Activated CD8-positive, alpha-beta memory T cell treated with anti-CD3 and anti-CD28 coated beads for 1 hour (primary cell): ENCODE results near the gene NKAIN2.
"Not testable (repeated sequence)": the region's sequence is repeated elsewhere in the genome, so short reads cannot be mapped to it uniquely, and the experiment has no call there.

Source experiments
- DNase-seq, 2 donors: peaks; one replicate each; pipeline ENCODE4 v3.0.0-alpha.2; 2020; ENCODE audit warnings: low read depth in 1 of 2; ENCODE audit errors: extremely low read depth in 1 of 2

The NKAIN2 gene

DNA sequence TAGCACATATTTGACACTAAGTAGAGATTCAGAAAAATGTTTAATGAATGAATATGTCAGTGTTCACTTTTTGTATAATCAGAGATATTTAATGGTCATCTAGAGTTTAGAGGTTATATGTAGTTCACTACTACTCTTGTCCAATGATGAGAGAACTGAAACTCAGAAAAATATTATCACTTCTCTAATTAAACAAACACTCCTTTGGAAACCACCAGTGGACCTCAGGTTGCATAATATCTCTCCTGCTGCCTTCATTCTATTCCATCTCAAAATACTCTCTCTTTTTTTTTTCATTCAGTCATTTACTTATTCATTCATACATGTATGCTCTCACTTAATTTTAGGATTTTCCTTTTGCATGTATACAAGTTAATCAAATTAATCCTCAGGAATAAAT is 735.4 kb downstream of the NKAIN2 start:
- DNase-seq, result no peak

DNA sequence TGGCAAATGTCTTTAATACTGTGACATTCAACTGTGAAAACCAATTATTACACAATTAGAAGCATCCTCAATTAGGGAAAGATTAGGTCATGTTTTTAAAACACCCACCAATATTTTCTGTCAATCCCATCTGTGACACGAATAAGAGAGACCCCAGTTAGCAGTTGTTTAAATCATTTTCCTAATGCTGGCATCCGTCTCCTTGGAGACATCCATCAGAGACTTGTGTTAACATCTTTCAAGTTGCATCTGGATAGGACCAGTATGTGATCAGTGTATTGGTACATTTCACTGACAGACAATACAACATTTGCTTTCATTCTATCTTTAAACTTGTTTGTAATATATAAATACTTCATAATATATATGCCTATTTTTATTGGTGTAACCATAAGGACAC is 737.9 kb downstream of the NKAIN2 start:
- DNase-seq, result no peak

DNA sequence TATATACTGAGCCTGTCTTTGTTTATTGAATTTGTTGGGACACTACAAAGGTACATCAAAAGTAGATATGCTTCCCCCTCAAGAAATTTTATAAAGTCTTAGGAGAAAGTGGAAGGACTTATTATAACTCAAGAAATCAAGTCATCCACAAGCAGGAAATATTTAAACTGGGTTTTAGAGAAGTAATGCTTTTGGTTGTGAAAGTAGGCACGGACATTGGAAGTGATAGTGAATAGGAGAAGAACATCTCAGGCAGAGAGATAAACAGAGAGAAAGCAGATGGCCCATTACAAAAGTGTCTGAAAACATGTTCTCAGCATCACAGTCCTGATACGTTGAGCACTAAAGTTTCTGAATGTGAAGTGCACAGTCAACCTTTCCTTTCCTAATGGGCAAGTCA is 742.9 kb downstream of the NKAIN2 start:
- no peak for DNase-seq

DNA sequence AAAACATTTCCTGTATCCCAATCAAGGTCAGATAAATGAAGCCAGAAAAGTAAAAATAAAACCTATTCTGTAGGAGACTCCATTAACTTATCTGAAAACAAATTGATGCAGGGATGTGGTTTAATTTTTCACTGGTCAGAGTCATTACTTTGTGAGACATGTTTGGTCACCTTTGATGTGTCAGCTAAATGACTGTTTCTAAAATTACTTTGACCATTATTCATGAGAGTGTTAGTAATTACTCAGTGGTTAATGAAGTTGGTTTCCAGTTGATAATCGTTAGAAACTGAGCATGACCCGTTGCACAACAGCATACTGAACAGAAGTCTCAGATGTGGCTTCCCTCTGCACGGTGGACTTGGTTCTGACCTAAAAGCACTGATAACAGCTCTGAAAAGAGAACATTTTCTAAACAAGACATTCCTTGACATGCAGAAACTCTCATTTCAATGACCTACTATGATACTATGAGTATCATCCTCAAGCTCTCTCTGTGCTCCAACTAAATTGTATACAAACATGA is 748.1 kb downstream of the NKAIN2 start:
- no peak for DNase-seq

DNA sequence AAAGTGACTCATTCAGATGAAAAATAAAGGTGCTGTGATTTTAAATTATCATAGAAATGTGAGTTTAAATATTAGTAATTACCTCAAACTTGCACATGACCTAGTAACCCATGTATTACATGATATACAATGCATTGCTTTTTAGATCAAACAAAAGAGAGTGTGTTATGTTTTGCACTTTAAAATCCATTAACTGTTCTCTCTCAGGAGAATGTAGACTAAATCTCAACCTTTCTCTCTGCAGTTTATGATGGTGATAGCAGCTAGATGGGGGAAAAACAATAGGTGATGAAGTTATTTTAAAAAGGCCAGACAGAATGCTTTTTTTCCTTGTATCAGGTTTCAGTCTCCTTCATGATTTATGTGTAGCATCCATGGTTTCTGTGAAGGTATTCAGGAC is 754.2 kb downstream of the NKAIN2 start:
- DNase-seq, result no peak

DNA sequence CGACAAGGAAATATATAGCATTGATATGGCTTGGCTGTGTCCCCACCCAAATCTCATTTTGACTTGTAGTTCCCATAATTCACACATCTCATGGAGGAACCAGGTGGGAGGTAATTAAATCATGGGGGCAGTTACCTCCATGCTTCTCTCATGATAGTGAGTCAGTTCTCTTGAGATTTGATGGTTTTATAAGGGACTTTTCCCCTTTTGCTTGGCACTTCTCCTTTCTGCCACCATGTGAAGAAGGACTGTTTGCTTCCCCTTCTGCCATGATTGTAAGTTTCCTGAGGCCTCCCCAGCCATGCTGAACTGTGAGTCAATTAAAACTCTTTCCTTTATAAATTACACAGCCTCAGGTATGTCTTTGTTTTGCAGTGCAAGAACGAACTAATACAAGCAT is 756.4 kb downstream of the NKAIN2 start:
- not testable (repeated sequence) for DNase-seq

DNA sequence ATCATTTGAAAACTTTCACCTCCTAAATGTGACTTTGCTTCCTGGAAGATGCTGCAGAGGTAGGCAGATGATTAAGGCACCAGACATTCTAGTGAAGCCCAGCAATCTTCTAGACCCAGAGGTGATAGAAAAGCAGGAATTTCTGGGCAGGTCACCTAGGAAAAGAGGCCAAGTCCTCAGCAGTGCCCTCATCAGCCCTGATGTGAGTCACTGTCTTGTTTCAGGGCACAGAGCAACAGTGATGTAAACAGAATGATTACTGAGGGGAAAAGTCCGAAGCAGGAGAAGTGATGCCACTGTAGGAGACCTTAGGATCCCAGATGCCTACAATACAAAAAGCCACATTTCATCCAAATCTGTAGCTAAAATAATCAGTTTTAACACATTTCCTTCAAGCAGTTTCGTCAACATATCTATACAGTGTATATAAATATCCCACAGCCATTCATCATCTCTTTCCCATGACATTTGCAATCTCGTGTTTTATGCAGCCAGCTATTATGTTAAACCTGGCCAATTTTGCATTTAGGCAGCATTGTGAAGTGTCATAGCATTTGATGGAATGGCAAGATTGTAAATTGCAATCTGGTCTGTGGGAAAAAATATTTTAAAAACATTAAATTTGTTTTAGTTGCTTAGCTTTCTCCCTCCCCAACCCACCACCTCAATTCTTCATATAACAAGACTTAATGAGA is 757.4 kb downstream of the NKAIN2 start:
- no peak for DNase-seq

DNA sequence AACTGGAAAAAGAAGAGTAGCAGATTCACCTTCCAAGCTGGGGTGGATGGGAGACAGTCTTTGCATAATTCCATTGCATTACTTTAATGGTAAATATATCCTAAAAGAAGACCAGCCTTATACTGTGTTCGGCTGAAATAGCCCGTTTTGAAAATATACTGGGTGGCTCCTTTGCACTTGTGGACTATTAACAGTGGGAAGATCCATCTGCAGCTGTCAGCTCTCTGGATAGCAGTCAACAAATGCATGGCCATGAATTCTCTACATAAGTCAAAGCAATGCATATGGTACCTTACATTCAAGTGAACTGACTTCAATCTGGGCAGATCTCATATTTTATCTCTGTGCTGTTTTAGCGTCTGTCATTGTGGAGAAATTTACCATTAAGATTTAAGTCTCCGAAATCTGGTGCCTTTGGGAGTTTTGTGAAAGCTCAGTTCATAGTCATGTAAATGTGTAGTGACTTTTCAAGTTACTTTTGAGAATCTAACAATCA is 758.0 kb downstream of the NKAIN2 start:
- DNase-seq, result no peak

DNA sequence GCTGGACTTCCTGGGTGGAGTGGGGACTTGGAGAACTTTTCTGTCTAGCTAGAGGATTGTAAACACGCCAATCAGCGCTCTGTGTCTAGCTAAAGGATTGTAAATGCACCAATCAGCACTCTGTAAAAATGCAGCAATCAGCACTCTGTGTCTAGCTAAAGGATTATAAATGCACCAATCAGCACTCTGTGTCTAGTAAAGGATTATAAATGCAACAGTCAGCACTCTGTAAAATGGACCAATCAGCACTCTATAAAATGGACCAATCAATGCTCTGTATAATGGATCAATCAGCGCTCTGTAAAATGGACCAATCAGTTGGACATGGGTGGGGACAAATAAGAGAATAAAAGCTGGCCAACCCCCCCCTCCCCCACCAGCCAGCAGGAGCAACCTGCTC is 760.5 kb downstream of the NKAIN2 start:
- not testable (repeated sequence) for DNase-seq

DNA sequence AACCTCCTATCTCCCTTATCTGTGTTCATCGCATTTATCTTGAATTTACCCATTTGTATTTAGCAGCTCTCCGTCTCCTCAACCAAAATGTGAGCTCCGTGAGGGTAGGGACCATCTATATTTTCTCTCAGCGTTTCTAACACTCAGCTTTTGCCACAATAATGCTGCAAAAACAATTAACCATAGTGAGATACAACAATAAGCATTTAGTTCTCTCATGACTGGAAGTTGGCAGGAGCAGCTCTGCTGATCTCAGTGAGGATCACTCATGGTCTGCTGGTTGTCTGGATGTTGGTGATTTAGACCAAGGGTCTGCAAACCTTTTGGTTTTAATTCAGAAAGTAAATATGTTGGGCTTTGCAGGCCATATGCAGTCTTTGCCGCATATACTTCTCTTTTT is 763.7 kb downstream of the NKAIN2 start:
- DNase-seq, result no peak

DNA sequence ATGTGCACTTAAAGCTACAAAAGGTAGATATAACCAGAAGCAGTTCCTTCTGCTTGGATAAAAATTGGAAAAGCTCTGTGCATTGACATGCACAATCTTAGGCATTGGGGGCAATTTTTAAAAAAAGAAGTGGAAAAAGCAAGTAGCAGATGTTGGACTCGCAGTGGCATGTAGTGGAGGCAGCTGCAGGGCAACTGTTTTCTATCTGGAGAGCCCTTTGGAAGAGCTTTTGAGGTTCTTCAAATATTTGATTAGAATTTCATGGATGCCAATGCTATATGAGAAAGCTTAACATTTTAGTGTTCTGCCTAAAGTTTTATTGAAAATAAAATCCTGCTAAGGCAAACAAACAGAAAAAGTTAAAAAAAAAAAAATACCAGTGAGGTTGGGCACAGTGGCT is 770.3 kb downstream of the NKAIN2 start:
- no peak for DNase-seq

DNA sequence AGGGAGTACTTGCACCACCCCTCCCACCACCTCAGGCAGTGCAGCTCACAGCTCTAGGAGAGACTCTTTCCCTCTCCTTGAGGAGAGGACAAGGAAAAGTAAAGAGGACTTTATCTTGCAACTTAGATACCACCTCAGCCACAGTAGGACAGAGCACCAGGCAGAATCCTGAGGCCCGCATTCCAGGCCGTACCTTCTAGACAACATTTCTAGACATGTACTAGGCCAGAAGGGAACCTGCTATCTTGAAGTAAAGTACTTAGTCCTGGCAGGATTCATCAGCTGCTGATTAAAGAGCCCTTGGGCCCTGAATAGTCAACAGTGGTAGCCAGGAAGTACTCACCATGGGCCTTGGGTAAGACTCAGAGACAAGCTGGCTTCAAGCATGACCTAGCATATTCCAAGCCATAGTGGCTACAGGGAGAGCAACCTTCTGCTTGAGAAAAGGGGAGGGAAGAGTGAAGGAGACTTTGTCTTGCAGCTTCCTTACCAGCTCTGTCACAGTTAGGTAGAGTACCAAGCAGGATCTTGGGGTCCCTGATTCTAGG is 774.1 kb downstream of the NKAIN2 start:
- DNase-seq, result no peak

DNA sequence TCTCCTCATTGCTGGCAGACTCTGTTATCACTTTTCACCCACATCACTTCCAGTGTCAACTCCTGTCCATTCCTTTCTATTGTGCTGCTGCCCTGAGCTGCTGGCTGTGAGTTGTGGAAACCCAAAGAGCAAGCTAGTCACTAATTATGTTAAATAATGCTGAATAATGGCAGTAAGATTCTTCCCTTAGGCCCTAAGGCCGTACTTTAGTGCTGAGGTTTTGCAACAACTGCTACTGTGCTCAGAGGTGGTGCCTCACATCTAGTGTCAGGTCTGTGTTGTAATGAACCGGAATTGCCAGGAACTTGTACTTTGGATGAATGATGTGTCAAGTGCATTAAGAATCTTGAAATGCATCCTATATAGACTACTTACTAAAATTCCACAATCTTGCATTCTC is 786.3 kb downstream of the NKAIN2 start:
- DNase-seq, result no peak

DNA sequence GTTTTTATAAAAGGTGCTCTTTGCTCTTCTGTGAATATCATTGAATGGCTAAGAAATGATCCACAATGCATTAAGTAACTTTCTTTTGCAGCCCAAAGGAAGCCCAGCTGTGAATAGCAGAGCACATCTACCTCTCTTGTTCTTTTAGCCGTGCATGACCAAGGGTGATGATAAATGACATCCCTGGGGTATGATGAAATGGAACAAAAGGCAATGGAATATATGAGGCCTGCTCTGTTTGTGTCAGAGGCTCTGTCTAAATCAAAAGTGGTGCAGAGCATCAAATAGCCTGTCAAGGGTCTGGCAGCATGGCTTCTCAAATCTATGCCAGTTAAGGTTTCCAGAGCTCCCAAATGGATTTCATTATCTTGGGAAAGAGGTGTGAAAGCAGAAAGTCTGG is 796.0 kb downstream of the NKAIN2 start:
- no peak for DNase-seq

DNA sequence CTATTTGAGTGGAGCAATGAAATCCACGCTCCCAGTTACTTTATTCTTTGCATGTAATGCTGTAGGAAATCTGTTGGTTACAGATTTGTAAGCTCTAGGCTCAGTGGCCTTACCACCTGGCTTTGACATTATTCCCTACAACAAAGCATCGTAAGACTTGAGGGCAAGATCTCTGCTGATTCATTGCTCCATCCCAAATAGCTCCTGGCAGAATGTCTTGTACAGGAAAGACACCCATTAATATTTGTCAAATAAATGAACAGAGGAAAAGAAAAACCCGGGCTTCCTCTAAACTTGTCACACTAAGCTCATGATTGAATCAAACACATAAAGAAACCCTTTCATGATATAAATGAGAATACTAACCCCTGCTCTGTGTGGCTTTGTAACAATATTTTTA is 801.1 kb downstream of the NKAIN2 start:
- no peak for DNase-seq

DNA sequence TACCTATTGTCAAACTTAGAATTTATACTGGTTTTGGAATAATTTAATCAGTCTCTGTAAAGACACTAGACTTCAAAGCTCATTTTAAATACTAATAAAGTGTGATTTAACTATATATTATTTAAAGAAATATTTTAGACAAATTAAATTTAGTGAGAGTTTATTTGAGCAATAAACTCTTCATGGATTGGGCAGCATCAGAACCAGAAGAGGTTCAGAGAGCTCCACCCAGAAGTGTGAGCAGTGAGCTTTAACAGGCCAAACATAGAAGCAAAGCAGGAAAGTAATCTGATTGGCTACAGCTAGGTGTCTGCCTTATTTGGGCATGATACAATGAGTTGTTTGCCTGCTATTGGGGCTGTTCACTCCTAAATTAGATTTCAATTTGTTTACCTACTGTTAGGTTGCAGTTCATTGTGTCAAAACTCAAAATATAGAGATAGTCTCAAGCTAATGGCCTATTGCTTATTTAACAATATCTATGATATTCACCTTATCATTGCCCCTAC is 803.5 kb downstream of the NKAIN2 start:
- DNase-seq, result no peak

DNA sequence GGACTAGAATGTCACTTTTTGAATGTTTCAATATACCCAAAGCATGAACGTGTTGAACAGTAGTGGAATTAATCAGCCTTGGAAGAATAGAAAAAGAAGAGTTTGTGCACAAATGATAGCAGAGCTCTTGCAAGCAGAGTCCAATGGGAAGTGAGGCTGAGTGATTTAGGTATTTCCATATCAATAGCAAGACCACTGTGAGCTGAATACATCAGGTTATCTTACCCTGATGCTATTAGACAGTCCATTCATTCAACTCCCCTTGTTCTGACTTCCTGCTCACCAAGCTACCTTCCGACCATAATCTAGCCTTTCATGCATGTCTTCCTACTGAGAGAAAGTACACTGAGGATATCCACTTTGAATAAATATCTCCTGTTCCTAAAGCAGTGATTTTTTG is 809.4 kb downstream of the NKAIN2 start:
- no peak for DNase-seq

DNA sequence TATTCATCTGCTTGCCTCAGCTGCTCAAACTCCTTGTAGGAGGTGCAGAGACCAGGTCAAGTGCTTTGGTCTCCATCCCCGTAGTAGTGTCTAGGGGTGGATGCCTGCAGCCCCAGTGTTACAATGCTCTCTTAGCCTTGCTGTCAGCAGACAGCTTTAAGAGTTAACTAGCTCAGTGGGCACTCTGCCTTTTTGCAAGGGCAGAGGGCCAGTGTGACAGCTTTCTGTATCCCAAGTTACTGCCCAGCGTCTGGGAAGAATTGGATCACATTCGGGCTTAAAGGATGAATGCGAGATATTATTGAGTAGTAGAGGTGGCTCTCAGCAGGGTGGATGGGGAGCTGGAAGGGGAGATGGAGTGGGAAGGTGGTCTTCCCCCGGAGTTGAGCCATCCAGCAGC is 818.7 kb downstream of the NKAIN2 start:
- DNase-seq, result no peak

DNA sequence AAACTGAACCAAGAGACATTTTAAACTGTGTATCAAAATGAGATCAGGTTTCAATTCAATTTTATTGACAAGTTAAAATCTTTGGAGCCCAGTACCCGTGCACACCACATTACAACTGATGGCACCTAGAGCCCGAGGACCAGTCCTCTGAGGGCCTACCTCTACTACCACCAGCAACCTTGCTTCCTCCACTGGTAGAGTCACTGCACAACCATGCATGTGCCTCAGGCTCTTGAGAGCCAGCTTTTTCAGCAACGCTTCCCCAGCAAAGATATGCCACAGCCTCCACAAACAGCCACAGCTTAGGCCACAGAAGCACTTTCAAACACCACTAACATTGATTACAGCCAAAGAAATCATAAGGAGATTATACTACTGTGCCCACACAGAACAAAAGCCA is 830.0 kb downstream of the NKAIN2 start:
- DNase-seq, result no peak

DNA sequence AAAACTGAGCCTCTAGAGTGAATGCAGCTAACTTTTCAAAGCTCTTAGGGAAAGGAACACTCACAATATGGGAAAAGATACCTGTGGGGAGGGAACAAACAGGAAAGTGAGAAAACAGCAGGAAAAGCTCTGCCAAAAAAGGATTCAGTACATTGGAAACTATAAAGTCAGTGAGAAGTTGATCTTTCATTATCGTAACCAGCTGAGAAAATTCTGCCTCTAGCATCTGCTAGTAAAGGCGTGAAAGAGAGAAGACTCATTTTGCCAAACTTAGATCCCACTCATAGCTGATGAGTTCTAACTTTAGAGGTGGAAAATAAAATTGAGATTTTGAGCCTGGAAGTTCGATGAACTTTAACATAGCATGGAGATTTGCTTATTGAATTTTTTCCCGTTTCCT is 836.8 kb downstream of the NKAIN2 start:
- DNase-seq, result no peak

DNA sequence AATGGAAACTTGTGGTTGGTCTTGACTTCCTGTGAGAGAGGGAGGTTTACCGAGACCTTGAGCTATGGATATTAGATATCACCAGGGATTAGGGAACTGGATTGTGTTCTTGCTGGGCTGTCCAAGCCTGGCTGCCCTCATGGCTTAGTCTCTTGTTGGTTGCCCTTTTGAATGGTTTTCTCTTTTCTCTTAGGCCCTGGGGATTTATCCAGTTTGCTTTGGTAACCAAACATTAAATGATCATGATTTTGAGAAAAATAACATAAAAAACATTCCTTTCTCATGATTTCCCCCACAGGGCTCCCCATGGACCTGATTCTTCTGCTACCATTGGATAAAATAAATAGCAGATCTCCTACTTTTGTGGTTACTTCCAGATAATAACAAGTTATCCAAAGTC is 852.2 kb downstream of the NKAIN2 start:
- DNase-seq, result no peak

DNA sequence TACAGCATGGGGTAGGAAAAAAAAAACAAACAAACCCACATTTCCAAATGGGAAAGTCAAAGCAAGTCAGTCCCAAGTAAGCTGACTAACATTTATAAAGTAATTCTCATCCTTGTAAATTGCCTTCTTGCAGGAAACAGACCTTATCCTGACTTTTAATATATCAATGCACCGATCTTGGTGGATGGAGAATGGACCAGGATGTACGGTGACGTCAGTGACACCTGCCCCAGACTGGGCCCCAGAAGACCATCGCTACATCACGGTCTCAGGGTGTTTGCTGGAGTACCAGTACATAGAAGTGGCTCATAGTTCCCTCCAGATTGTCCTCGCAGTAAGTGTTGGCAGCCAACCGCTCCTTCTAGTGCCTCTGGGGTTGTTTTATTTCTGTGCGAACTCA is 854.4 kb downstream of the NKAIN2 start:
- DNase-seq, result no peak

DNA sequence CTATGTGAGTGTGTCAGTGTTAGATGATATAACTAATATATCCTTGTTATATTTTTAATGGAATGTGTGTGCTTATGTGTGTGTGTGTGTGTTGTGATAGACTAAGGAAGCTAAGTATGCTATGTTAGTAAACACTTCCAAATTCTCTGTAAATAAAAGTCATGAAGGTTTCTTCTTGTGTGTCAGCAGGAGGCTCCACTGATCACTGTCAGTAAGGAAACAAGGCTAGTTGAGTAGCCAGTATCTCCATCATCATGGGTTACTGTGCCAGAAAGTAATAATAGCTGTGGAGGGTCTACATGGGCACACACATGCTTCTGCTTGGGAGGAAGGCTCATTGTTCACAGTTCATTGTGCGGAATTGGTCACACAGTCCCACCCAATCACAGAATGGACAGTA is 855.8 kb downstream of the NKAIN2 start:
- DNase-seq, result no peak
